OCI-LY3 (cell line): ENCODE results near the gene RAPSN.

Experiments
- EZH2phosphoT487 ChIP-seq: fragments of 200-600 bp; shearing (Covaris generic); IDR thresholded peaks from 2 replicates; pipeline ENCODE4 v1.6.1; 2018; ENCODE audit warnings: antibody characterized with exemption, mixed run types, low read depth
- TF ChIP-seq, protein P1 (sequence below): fragments of 200-600, 300-600 bp; sonication (generic); IDR thresholded peaks from 2 replicates; pipeline ENCODE4 v1.5.1; 2014; ENCODE audit warnings: antibody characterized with exemption, low read length, low read depth

DNA sequence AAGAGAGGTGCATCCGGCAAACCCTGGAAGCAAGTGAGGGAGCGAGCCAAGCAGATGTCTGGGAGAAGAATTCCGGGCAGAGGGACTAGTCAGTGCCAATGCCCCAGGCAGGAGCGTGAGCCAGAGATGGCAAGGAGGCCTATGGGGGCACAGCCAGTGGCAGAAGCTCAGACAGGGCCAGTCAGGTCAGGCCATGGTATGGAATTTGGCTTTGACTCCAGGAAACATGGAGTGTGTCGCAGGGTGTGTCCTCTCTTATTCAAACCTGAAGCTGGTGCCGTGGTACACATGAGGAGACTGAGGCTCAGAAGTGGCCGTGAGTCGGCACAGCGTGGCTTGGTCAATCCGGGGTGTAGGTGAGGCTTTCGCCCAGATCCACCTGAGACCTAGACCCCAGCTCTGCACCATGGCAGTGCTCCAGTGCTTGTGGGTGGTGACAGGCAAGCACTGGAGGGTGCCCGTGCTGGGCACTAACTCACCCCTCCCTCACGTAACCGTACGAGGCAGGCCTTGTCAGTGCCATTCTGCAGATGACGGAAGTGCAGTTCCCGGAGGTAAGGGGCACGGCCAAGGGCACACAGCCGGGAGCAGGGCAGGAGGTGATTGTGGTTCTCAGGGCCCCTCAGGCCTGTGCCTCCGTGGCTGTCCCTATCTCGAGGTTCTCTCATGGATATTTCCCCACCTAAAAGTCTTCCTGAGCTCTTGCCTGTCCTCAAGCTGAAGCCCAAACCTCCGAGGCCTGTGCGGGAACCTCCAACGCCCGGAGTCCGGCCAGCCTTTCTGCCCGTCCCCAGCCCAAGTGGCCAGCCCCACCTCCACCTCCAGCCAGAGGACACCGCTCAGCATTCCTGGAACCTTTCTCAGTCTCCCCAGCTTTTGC lies 60.0 kb downstream of the RAPSN start:
- TF ChIP-seq, protein P1, sequence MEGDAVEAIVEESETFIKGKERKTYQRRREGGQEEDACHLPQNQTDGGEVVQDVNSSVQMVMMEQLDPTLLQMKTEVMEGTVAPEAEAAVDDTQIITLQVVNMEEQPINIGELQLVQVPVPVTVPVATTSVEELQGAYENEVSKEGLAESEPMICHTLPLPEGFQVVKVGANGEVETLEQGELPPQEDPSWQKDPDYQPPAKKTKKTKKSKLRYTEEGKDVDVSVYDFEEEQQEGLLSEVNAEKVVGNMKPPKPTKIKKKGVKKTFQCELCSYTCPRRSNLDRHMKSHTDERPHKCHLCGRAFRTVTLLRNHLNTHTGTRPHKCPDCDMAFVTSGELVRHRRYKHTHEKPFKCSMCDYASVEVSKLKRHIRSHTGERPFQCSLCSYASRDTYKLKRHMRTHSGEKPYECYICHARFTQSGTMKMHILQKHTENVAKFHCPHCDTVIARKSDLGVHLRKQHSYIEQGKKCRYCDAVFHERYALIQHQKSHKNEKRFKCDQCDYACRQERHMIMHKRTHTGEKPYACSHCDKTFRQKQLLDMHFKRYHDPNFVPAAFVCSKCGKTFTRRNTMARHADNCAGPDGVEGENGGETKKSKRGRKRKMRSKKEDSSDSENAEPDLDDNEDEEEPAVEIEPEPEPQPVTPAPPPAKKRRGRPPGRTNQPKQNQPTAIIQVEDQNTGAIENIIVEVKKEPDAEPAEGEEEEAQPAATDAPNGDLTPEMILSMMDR = no peak
- no peak for TF ChIP-seq EZH2phosphoT487
